Activated CD4-positive, alpha-beta T cell treated with anti-CD3 and anti-CD28 coated beads, Interleukin-2, amount 10 ng/mL, durations not matched to agents 7 days and 5 days (primary cell): Measurements from ENCODE around the gene NEDD4L. TPM values are rescaled to one million over a fixed set of nuclear protein-coding genes. Genes with fewer than 3 reads are reported as not detected.
A peak's percentile ranks its signal among the peaks of the same experiment; 100 is the strongest.

Experiments used
- CTCF ChIA-PET: fragments of 350-600 bp; sonication (Branson Sonifier 250); formaldehyde crosslinking; loops from one replicate; lab custom pipeline; 2021; ENCODE audit warnings: antibody characterized with exemption; lab: Charles Lee
- POLR2A ChIA-PET: fragments of 350-600 bp; sonication (Branson Sonifier 250); formaldehyde crosslinking; loops from one replicate; lab custom pipeline; 2021; ENCODE audit warnings: antibody characterized with exemption; lab: Charles Lee
- DNase-seq: peaks from one replicate; pipeline ENCODE4 v3.0.0-alpha.2; 2020
- H3K27ac Mint-ChIP-seq: one replicate; pipeline ENCODE4 v1.8.0; 2021; ENCODE audit warnings: mild to moderate bottlenecking, moderate library complexity, mixed read lengths
- H3K27me3 Mint-ChIP-seq: one replicate; pipeline ENCODE4 v1.8.0; 2021; ENCODE audit warnings: mixed read lengths
- H3K36me3 Mint-ChIP-seq: one replicate; pipeline ENCODE4 v1.8.0; 2021; ENCODE audit warnings: low read depth, mixed read lengths
- H3K4me1 Mint-ChIP-seq: one replicate; pipeline ENCODE4 v1.8.0; 2021; ENCODE audit warnings: mixed read lengths
- H3K4me3 Mint-ChIP-seq: one replicate; pipeline ENCODE4 v1.8.0; 2021; ENCODE audit warnings: mild to moderate bottlenecking, moderate library complexity, mixed read lengths
- H3K9me3 Mint-ChIP-seq: one replicate; pipeline ENCODE4 v1.8.0; 2021; ENCODE audit warnings: mixed read lengths
- total RNA-seq, 2 experiments: library from RNA; stranded (reverse); gene quantifications; one replicate each; pipeline ENCODE4 v1.2.3, GENCODE V29; 2021

Gene NEDD4L
- total RNA-seq, 2 experiments from 2014 or later, result 5.6 to 8.1 TPM

- peaks cover 38% of the 10 kb centered on the region for H3K4me1 Mint-ChIP-seq
- DNase-seq, result no peak
- peaks cover 2% of the 10 kb centered on the region for H3K36me3 Mint-ChIP-seq
- peaks cover 5% of the 10 kb centered on the region for H3K27me3 Mint-ChIP-seq
- H3K4me3 Mint-ChIP-seq, result no peak overlapping the region
- H3K27ac Mint-ChIP-seq, result no peak overlapping the region
- ChIA-PET POLR2A (no interaction called here), CTCF (no interaction called here)
- peaks cover 6% of the 10 kb centered on the region for H3K9me3 Mint-ChIP-seq
Measured at GRCh38 chr18:58309610-58310239, 265.7 kb downstream of the NEDD4L start.

GRCh38 chr18:58310517-58310916 lies 266.5 kb downstream of the NEDD4L start:
- ChIA-PET CTCF (no interaction called here), POLR2A (no interaction called here)
- H3K36me3 Mint-ChIP-seq, result peaks cover 2% of the 10 kb centered on the region
- H3K27ac Mint-ChIP-seq, result peak overlapping the region; percentile 47
- H3K27me3 Mint-ChIP-seq, result peaks cover 5% of the 10 kb centered on the region
- H3K4me1 Mint-ChIP-seq, result peaks cover 38% of the 10 kb centered on the region
- no peak overlapping the region for H3K4me3 Mint-ChIP-seq
- peaks cover 6% of the 10 kb centered on the region for H3K9me3 Mint-ChIP-seq
- DNase-seq, result peak; percentile 41

- CTCF ChIA-PET, result no interaction called here
- no peaks in the 10 kb centered on the region for H3K9me3 Mint-ChIP-seq
- H3K27ac Mint-ChIP-seq, result no peak overlapping the region
- no peak for DNase-seq
- peaks cover 3% of the 10 kb centered on the region for H3K27me3 Mint-ChIP-seq
- no peak overlapping the region for H3K4me3 Mint-ChIP-seq
- H3K4me1 Mint-ChIP-seq, result peaks cover 40% of the 10 kb centered on the region
- no peaks in the 10 kb centered on the region for H3K36me3 Mint-ChIP-seq
- POLR2A ChIA-PET, result no interaction called here
Measured at GRCh38 chr18:58311390-58311789, 267.4 kb downstream of the NEDD4L start.

GRCh38 chr18:58313491-58314032 lies 269.5 kb downstream of the NEDD4L start:
- POLR2A ChIA-PET, result no interaction called here
- H3K36me3 Mint-ChIP-seq, result no peaks in the 10 kb centered on the region
- H3K27ac Mint-ChIP-seq, result no peak overlapping the region
- H3K9me3 Mint-ChIP-seq, result no peaks in the 10 kb centered on the region
- H3K27me3 Mint-ChIP-seq, result peaks cover 2% of the 10 kb centered on the region
- H3K4me1 Mint-ChIP-seq, result peaks cover 55% of the 10 kb centered on the region
- DNase-seq, result no peak
- CTCF ChIA-PET, result interaction anchor here (1.3 to 1.9 kb wide), 2 partner anchors 21 to 35 kb away, joined by 3 to 4 read pairs; no protein-coding TSS in a partner anchor
- H3K4me3 Mint-ChIP-seq, result no peak overlapping the region

- CTCF ChIA-PET, result interaction anchor here (1.3 to 2.2 kb wide), 3 partner anchors 12 to 35 kb away, joined by 3 to 6 read pairs (median 4); no protein-coding TSS in a partner anchor
- Mint-ChIP-seq H3K27me3 (peaks cover 2% of the 10 kb centered on the region), H3K9me3 (no peaks in the 10 kb centered on the region), H3K27ac (no peak overlapping the region), H3K4me1 (peaks cover 52% of the 10 kb centered on the region), H3K4me3 (no peak overlapping the region), H3K36me3 (no peaks in the 10 kb centered on the region)
- DNase-seq, result no peak
- POLR2A ChIA-PET, result no interaction called here
Measured at GRCh38 chr18:58314284-58314683, 270.3 kb downstream of the NEDD4L start.

- Mint-ChIP-seq H3K36me3 (no peaks in the 10 kb centered on the region), H3K4me1 (peaks cover 45% of the 10 kb centered on the region)
Measured at GRCh38 chr18:58315041-58315440, 271.0 kb downstream of the NEDD4L start.

GRCh38 chr18:58315739-58316215 lies 271.8 kb downstream of the NEDD4L start:
- H3K4me1 Mint-ChIP-seq, result peaks cover 38% of the 10 kb centered on the region
- ChIA-PET POLR2A (no interaction called here), CTCF (interaction anchor here (0.6 to 2.2 kb wide), 4 partner anchors 11 to 562 kb away, joined by 4 to 7 read pairs (median 6); no protein-coding TSS in a partner anchor)
- no peak overlapping the region for H3K27ac Mint-ChIP-seq
- DNase-seq, result no peak
- H3K36me3 Mint-ChIP-seq, result no peaks in the 10 kb centered on the region
- H3K27me3 Mint-ChIP-seq, result peaks cover 4% of the 10 kb centered on the region
- H3K4me3 Mint-ChIP-seq, result no peak overlapping the region
- no peaks in the 10 kb centered on the region for H3K9me3 Mint-ChIP-seq

More at GRCh38 chr18:58315041-58315440, 271.0 kb downstream of the NEDD4L start:
- POLR2A ChIA-PET, result no interaction called here
- no peak for DNase-seq
- Mint-ChIP-seq H3K27ac (no peak overlapping the region), H3K4me3 (no peak overlapping the region), H3K9me3 (no peaks in the 10 kb centered on the region), H3K27me3 (peaks cover 3% of the 10 kb centered on the region)
- CTCF ChIA-PET, result interaction anchor here (0.6 to 2.2 kb wide), 5 partner anchors 11 to 562 kb away, joined by 4 to 7 read pairs (median 5); no protein-coding TSS in a partner anchor

- H3K36me3 Mint-ChIP-seq, result no peaks in the 10 kb centered on the region
- POLR2A ChIA-PET, result no interaction called here
- peaks cover 2% of the 10 kb centered on the region for H3K27me3 Mint-ChIP-seq
- CTCF ChIA-PET, result interaction anchor here (0.5 to 1.1 kb wide), 3 partner anchors 10 to 1002 kb away, joined by 3 to 4 read pairs (median 4); no protein-coding TSS in a partner anchor
- peaks cover 36% of the 10 kb centered on the region for H3K4me1 Mint-ChIP-seq
- H3K9me3 Mint-ChIP-seq, result no peaks in the 10 kb centered on the region
- DNase-seq, result peak; percentile 17
- H3K27ac Mint-ChIP-seq, result peak overlapping the region; percentile 62
- no peak overlapping the region for H3K4me3 Mint-ChIP-seq
Measured at GRCh38 chr18:58316396-58317342, 272.6 kb downstream of the NEDD4L start.

GRCh38 chr18:58319719-58320118 lies 275.7 kb downstream of the NEDD4L start:
- CTCF ChIA-PET, result interaction anchor here (1.2 kb wide), 1 partner anchor 19 kb away, joined by 3 read pairs; no protein-coding TSS in a partner anchor
- DNase-seq, result no peak

GRCh38 chr18:58320907-58321561 lies 277.0 kb downstream of the NEDD4L start:
- Mint-ChIP-seq H3K36me3 (no peaks in the 10 kb centered on the region), H3K27me3 (peaks cover 2% of the 10 kb centered on the region), H3K4me1 (peaks cover 31% of the 10 kb centered on the region), H3K27ac (no peak overlapping the region), H3K4me3 (no peak overlapping the region), H3K9me3 (no peaks in the 10 kb centered on the region)
- ChIA-PET CTCF (interaction anchor here (0.5 kb wide), 1 partner anchor 266 kb away, joined by 3 read pairs; no protein-coding TSS in a partner anchor), POLR2A (interaction anchor here (0.6 kb wide), 1 partner anchor 455 kb away, joined by 3 read pairs; no protein-coding TSS in a partner anchor)
- no peak for DNase-seq

More at GRCh38 chr18:58319719-58320118, 275.7 kb downstream of the NEDD4L start:
- Mint-ChIP-seq H3K4me1 (peaks cover 31% of the 10 kb centered on the region), H3K27me3 (peaks cover 2% of the 10 kb centered on the region), H3K27ac (no peak overlapping the region), H3K9me3 (no peaks in the 10 kb centered on the region), H3K36me3 (no peaks in the 10 kb centered on the region), H3K4me3 (no peak overlapping the region)
- POLR2A ChIA-PET, result no interaction called here

- Mint-ChIP-seq H3K27ac (peak overlapping the region; percentile 85), H3K4me1 (peaks cover 25% of the 10 kb centered on the region), H3K4me3 (peak overlapping the region; percentile 2), H3K27me3 (peaks cover 2% of the 10 kb centered on the region), H3K9me3 (no peaks in the 10 kb centered on the region), H3K36me3 (no peaks in the 10 kb centered on the region)
- peak; percentile 68 for DNase-seq
- ChIA-PET POLR2A (no interaction called here), CTCF (interaction anchor here (0.6 to 0.9 kb wide), 2 partner anchors 14 to 701 kb away, joined by 3 to 6 read pairs; no protein-coding TSS in a partner anchor)
Measured at GRCh38 chr18:58321986-58322385, 278.0 kb downstream of the NEDD4L start.

- Mint-ChIP-seq H3K27me3 (peaks cover 2% of the 10 kb centered on the region), H3K4me3 (no peak overlapping the region), H3K36me3 (no peaks in the 10 kb centered on the region), H3K27ac (peak overlapping the region; percentile 43), H3K9me3 (no peaks in the 10 kb centered on the region), H3K4me1 (peaks cover 20% of the 10 kb centered on the region)
- POLR2A ChIA-PET, result no interaction called here
- CTCF ChIA-PET, result interaction anchor here (0.9 kb wide), 1 partner anchor 13 kb away, joined by 3 read pairs; no protein-coding TSS in a partner anchor
- DNase-seq, result no peak
Measured at GRCh38 chr18:58322464-58322863, 278.4 kb downstream of the NEDD4L start.
